H9 (cell line): ENCODE measurements around the gene EZH1. TPM values are rescaled to one million over a fixed set of nuclear protein-coding genes. Genes with fewer than 3 reads are reported as not detected.

Experiments used
- DNase-seq: peaks from one replicate; pipeline ENCODE4 v3.0.0-alpha.2; 2017
- H2AFZ ChIP-seq: one replicate; pipeline ENCODE4 v1.6.1; 2013; ENCODE audit warnings: mild to moderate bottlenecking, low read length, control low read depth, moderate library complexity
- H2AK5ac ChIP-seq: 2 replicates; pipeline ENCODE4 v1.6.1; 2013; ENCODE audit warnings: low read length, control low read depth, mixed read lengths; ENCODE audit not compliant: insufficient read length
- H2BK120ac ChIP-seq: one replicate; pipeline ENCODE4 v1.6.1; 2013; ENCODE audit warnings: low read depth, mild to moderate bottlenecking, low read length, control low read depth, inconsistent platforms; ENCODE audit not compliant: poor library complexity, severe bottlenecking
- H2BK12ac ChIP-seq: 2 replicates; pipeline ENCODE4 v1.6.1; 2013; ENCODE audit warnings: low read length, control low read depth, mixed read lengths, low read depth; ENCODE audit not compliant: insufficient read length
- H2BK15ac ChIP-seq: 2 replicates; pipeline ENCODE4 v1.6.1; 2013; ENCODE audit warnings: low read depth, low read length, control low read depth
- H2BK20ac ChIP-seq: one replicate; pipeline ENCODE4 v1.6.1; 2013; ENCODE audit warnings: low read depth, mild to moderate bottlenecking, low read length, control low read depth, inconsistent platforms; ENCODE audit not compliant: poor library complexity, severe bottlenecking
- H2BK5ac ChIP-seq: 2 replicates; pipeline ENCODE4 v1.6.1; 2013; ENCODE audit warnings: low read length, control low read depth, mixed read lengths; ENCODE audit not compliant: insufficient read length
- H3K14ac ChIP-seq: 2 replicates; pipeline ENCODE4 v1.6.1; 2013; ENCODE audit warnings: low read length, control low read depth; ENCODE audit not compliant: insufficient read depth
- H3K18ac ChIP-seq: 2 replicates; pipeline ENCODE4 v1.6.1; 2013; ENCODE audit warnings: low read depth, mild to moderate bottlenecking, mixed read lengths, low read length, control low read depth; ENCODE audit not compliant: insufficient read length
- H3K23ac ChIP-seq: 2 replicates; pipeline ENCODE4 v1.6.1; 2013; ENCODE audit warnings: low read length, control low read depth, mixed read lengths, low read depth; ENCODE audit not compliant: insufficient read length
- H3K23me2 ChIP-seq: 2 replicates; pipeline ENCODE4 v1.6.1; 2013; ENCODE audit warnings: low read depth, mild to moderate bottlenecking, mixed read lengths, low read length, control low read depth; ENCODE audit not compliant: insufficient read length, poor library complexity, severe bottlenecking
- H3K27ac ChIP-seq: 2 replicates; pipeline ENCODE4 v1.5.1; 2013; ENCODE audit warnings: low read length, control low read depth, mixed read lengths, low read depth; ENCODE audit not compliant: insufficient read length
- H3K27me3 ChIP-seq: 2 replicates; pipeline ENCODE4 v1.6.1; 2013; ENCODE audit warnings: low read length, control low read depth, inconsistent platforms; ENCODE audit not compliant: insufficient read depth
- H3K4ac ChIP-seq: 2 replicates; pipeline ENCODE4 v1.6.1; 2013; ENCODE audit warnings: low read depth, mild to moderate bottlenecking, control low read depth, inconsistent platforms, low read length, moderate library complexity
- H3K4me1 ChIP-seq: 2 replicates; pipeline ENCODE4 v1.6.1; 2013; ENCODE audit warnings: low read length, control low read depth, inconsistent platforms; ENCODE audit not compliant: insufficient read depth
- H3K4me2 ChIP-seq: 2 replicates; pipeline ENCODE4 v1.6.1; 2013; ENCODE audit warnings: low read length, control low read depth, mixed read lengths; ENCODE audit not compliant: insufficient read length, insufficient read depth
- H3K56ac ChIP-seq: 2 replicates; pipeline ENCODE4 v1.6.1; 2013; ENCODE audit warnings: low read depth, mild to moderate bottlenecking, mixed read lengths, low read length, control low read depth; ENCODE audit not compliant: insufficient read length
- H3K79me1 ChIP-seq: 2 replicates; pipeline ENCODE4 v1.6.1; 2013; ENCODE audit warnings: low read depth, mild to moderate bottlenecking, moderate library complexity, low read length, control low read depth, inconsistent platforms; ENCODE audit not compliant: insufficient read depth, poor library complexity, severe bottlenecking
- H3K79me2 ChIP-seq: 2 replicates; pipeline ENCODE4 v1.6.1; 2013; ENCODE audit warnings: low read length, control low read depth, inconsistent platforms; ENCODE audit not compliant: insufficient read depth
- H3K9ac ChIP-seq: 2 replicates; pipeline ENCODE4 v1.6.1; 2013; ENCODE audit warnings: low read length, control low read depth, mixed read lengths; ENCODE audit not compliant: insufficient read length; ENCODE audit errors: extremely low read depth
- H3K9me3 ChIP-seq: one replicate; pipeline ENCODE4 v1.6.1; 2013; ENCODE audit warnings: low read depth, low read length, inconsistent platforms; ENCODE audit not compliant: control insufficient read depth
- H3T11ph ChIP-seq: one replicate; pipeline ENCODE4 v1.6.1; 2013; ENCODE audit warnings: mild to moderate bottlenecking, low read length, control low read depth, inconsistent platforms
- H4K20me1 ChIP-seq: one replicate; pipeline ENCODE4 v1.6.1; 2013; ENCODE audit not compliant: control insufficient read depth, insufficient read length, insufficient read depth
- H4K5ac ChIP-seq: 2 replicates; pipeline ENCODE4 v1.6.1; 2013; ENCODE audit warnings: low read depth, mild to moderate bottlenecking, mixed read lengths, low read length, control low read depth; ENCODE audit not compliant: insufficient read length
- H4K8ac ChIP-seq: replicated peaks from 2 replicates; pipeline ENCODE4 v1.6.1; 2013; ENCODE audit warnings: low read length, control low read depth, mixed read lengths, low read depth; ENCODE audit not compliant: insufficient read length
- H4K91ac ChIP-seq: 2 replicates; pipeline ENCODE4 v1.6.1; 2013; ENCODE audit warnings: low read depth, mild to moderate bottlenecking, moderate library complexity, mixed read lengths, low read length, control low read depth; ENCODE audit not compliant: insufficient read length
- H3K27ac Mint-ChIP-seq, 3 experiments: 2 replicates in 2 of 3; 3 replicates in 1 of 3; pipeline ENCODE4 v1.8.0; 2020 to 2021; ENCODE audit warnings: mixed read lengths in 3 of 3, mild to moderate bottlenecking in 1 of 3, moderate library complexity in 1 of 3
- H3K27me3 Mint-ChIP-seq: 2 replicates; pipeline ENCODE4 v1.8.0; 2021; ENCODE audit warnings: low read depth, mild to moderate bottlenecking, moderate library complexity, mixed read lengths
- H3K36me3 Mint-ChIP-seq, 3 experiments: 2 replicates in 2 of 3; 3 replicates in 1 of 3; pipeline ENCODE4 v1.8.0; 2020 to 2021; ENCODE audit warnings: low read depth in 3 of 3, mixed read lengths in 3 of 3; ENCODE audit not compliant: insufficient read depth in 1 of 3
- H3K4me1 Mint-ChIP-seq, 2 experiments: 2 replicates each; pipeline ENCODE4 v1.8.0; 2020; ENCODE audit warnings: mixed read lengths in 2 of 2
- H3K4me3 Mint-ChIP-seq, 2 experiments: 2 replicates in 1 of 2; 3 replicates in 1 of 2; pipeline ENCODE4 v1.8.0; 2020 to 2021; ENCODE audit warnings: mild to moderate bottlenecking in 2 of 2, mixed read lengths in 2 of 2, moderate library complexity in 1 of 2
- H3K9me3 Mint-ChIP-seq, 2 experiments: 2 replicates in 1 of 2; 3 replicates in 1 of 2; pipeline ENCODE4 v1.8.0; 2020; ENCODE audit warnings: mild to moderate bottlenecking in 2 of 2, mixed read lengths in 2 of 2, moderate library complexity in 1 of 2
- WGBS: extraction: QIAGEN DNeasy Blood & Tissue Kit; methylation state at CpG from one replicate; pipeline ENCODE4 v1.1.7; 2013; ENCODE audit warnings: missing lambda C conversion rate, low lambda C conversion rate, mixed read lengths; ENCODE audit not compliant: insufficient read length; ENCODE audit errors: extremely low coverage; 5-methylcytosine and 5-hydroxymethylcytosine counted together
- total RNA-seq: library from RNA; stranded (reverse); gene quantifications from 2 replicates; pipeline ENCODE4 v1.2.1, GENCODE V29; 2021
- TF ChIP-seq, protein P1 (sequence below): fragments of 200-600 bp; sonication (generic); conservative IDR thresholded peaks from 3 replicates; pipeline ENCODE4 v1.8.0; 2021; ENCODE audit warnings: antibody characterized with exemption, mild to moderate bottlenecking

The EZH1 gene
- total RNA-seq, 1 experiment from 2014 or later = 17.9 TPM

- no peaks in the 10 kb centered on the region for H3K79me1 ChIP-seq
- no peaks in the 10 kb centered on the region for H4K20me1 ChIP-seq
- H2AK5ac ChIP-seq = no peak overlapping the region
- peaks cover 6 to 14% (median 11%) of the 10 kb centered on the region in 3 experiments; a peak in 6 of 7 replicates for H3K36me3 Mint-ChIP-seq
- no peak overlapping the region for H3K27ac ChIP-seq
- H3K23me2 ChIP-seq = peaks cover 29% of the 10 kb centered on the region
- peaks cover 3% of the 10 kb centered on the region; the same call in 1 of the 2 replicates for H3K4me1 ChIP-seq
- WGBS = no CpG with 5 or more reads among the region's 9 CpGs
- H3K23ac ChIP-seq = no peak overlapping the region
- no peaks in the 10 kb centered on the region; the same call in 1 of the 2 replicates for H3K79me2 ChIP-seq
- TF ChIP-seq, protein P1, sequence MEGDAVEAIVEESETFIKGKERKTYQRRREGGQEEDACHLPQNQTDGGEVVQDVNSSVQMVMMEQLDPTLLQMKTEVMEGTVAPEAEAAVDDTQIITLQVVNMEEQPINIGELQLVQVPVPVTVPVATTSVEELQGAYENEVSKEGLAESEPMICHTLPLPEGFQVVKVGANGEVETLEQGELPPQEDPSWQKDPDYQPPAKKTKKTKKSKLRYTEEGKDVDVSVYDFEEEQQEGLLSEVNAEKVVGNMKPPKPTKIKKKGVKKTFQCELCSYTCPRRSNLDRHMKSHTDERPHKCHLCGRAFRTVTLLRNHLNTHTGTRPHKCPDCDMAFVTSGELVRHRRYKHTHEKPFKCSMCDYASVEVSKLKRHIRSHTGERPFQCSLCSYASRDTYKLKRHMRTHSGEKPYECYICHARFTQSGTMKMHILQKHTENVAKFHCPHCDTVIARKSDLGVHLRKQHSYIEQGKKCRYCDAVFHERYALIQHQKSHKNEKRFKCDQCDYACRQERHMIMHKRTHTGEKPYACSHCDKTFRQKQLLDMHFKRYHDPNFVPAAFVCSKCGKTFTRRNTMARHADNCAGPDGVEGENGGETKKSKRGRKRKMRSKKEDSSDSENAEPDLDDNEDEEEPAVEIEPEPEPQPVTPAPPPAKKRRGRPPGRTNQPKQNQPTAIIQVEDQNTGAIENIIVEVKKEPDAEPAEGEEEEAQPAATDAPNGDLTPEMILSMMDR = no peak
- no peak overlapping the region for H3K56ac ChIP-seq
- H2AFZ ChIP-seq = no peak overlapping the region
- no peak overlapping the region for H3T11ph ChIP-seq
- H4K91ac ChIP-seq = no peak overlapping the region
- no peak overlapping the region; the same call in 1 of the 2 replicates for H3K14ac ChIP-seq
- peak overlapping the region; percentile 77 to 82 for H3K4me3 Mint-ChIP-seq
- no peak overlapping the region for H3K18ac ChIP-seq
- no peaks in the 10 kb centered on the region for H3K9me3 Mint-ChIP-seq
- no peak overlapping the region for H2BK120ac ChIP-seq
- no peak overlapping the region for H4K8ac ChIP-seq
- H2BK12ac ChIP-seq = no peak overlapping the region
- peak overlapping the region; percentile 80 for H3K4me2 ChIP-seq
- H3K27me3 ChIP-seq = no peaks in the 10 kb centered on the region
- no peak overlapping the region for H3K27ac Mint-ChIP-seq
- H3K9ac ChIP-seq = no peak overlapping the region
- no peak overlapping the region for H4K5ac ChIP-seq
- no peak overlapping the region for H2BK5ac ChIP-seq
- H3K9me3 ChIP-seq = no peaks in the 10 kb centered on the region
- peaks cover 5% of the 10 kb centered on the region for H3K27me3 Mint-ChIP-seq
- no peak overlapping the region for H2BK15ac ChIP-seq
- DNase-seq = peak; percentile 91
- H2BK20ac ChIP-seq = no peak overlapping the region
- no peak overlapping the region for H3K4ac ChIP-seq
- H3K4me1 Mint-ChIP-seq = peaks cover 25 to 35% of the 10 kb centered on the region in 2 experiments
Observed at GRCh38 chr17:42674755-42675347, 70.0 kb downstream of the EZH1 start.
